Activated CD4-positive, alpha-beta T cell treated with anti-CD3 and anti-CD28 coated beads, Interleukin-2, amount 10 ng/mL, durations not matched to agents 7 days and 5 days (primary cell): ENCODE results near the gene RUVBL1. TPM values are rescaled to one million over a fixed set of nuclear protein-coding genes. Genes with fewer than 3 reads are reported as not detected.
A peak's percentile ranks its signal among the peaks of the same experiment; 100 is the strongest.
"Not testable (repeated sequence)": the region's sequence is repeated elsewhere in the genome, so short reads cannot be mapped to it uniquely, and the experiment has no call there.

ENCODE experiments used
- CTCF ChIA-PET: fragments of 350-600 bp; sonication (Branson Sonifier 250); formaldehyde crosslinking; loops from one replicate; lab custom pipeline; 2021; ENCODE audit warnings: antibody characterized with exemption; lab: Charles Lee
- POLR2A ChIA-PET: fragments of 350-600 bp; sonication (Branson Sonifier 250); formaldehyde crosslinking; loops from one replicate; lab custom pipeline; 2021; ENCODE audit warnings: antibody characterized with exemption; lab: Charles Lee
- DNase-seq: peaks from one replicate; pipeline ENCODE4 v3.0.0-alpha.2; 2020
- H3K27ac Mint-ChIP-seq: one replicate; pipeline ENCODE4 v1.8.0; 2021; ENCODE audit warnings: mild to moderate bottlenecking, moderate library complexity, mixed read lengths
- H3K27me3 Mint-ChIP-seq: one replicate; pipeline ENCODE4 v1.8.0; 2021; ENCODE audit warnings: mixed read lengths
- H3K36me3 Mint-ChIP-seq: one replicate; pipeline ENCODE4 v1.8.0; 2021; ENCODE audit warnings: low read depth, mixed read lengths
- H3K4me1 Mint-ChIP-seq: one replicate; pipeline ENCODE4 v1.8.0; 2021; ENCODE audit warnings: mixed read lengths
- H3K4me3 Mint-ChIP-seq: one replicate; pipeline ENCODE4 v1.8.0; 2021; ENCODE audit warnings: mild to moderate bottlenecking, moderate library complexity, mixed read lengths
- H3K9me3 Mint-ChIP-seq: one replicate; pipeline ENCODE4 v1.8.0; 2021; ENCODE audit warnings: mixed read lengths
- total RNA-seq, 2 experiments: library from RNA; stranded (reverse); gene quantifications; one replicate each; pipeline ENCODE4 v1.2.3, GENCODE V29; 2021

Gene RUVBL1
- total RNA-seq: 10 to 100 TPM; 58.3 to 58.7 TPM

DNA sequence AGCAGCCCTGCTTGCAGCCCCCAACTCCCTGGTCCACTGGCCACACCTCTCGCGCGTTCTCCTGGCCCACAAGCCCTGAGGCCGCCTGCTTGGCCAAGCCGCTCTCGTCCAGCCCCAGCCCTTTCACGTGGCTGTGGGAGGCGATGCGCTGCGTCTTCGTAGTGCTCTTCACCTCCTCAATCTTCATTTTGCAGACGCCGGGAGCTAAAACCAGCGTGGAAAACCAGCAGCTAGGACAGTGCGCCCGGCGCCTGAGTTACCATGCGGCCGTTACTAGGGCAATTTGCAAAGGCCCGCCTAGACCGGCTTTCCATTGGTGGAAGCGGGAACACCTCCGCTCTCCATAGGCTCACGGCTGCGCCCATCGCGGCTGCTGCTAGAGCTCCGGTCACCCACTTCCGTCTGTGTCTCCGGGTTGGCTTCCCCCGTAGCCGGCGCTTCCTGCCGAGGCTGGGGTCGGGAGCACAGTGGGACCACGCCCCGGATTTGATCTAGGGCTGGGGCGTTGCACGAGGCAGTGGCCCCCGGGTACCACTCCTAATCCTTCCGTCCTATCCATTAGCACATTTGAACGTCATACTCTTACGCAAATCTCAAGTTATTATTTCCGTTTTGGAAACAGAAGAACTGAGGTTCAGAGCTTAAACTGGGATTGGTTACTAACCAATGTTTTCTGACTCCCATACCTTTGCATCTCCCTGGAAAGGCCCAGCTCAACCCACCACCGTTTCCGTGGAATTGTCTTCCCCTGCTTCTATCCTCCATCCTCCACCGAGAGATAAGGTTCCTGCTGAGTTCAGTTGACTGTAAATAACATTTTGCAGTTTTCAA, at the start of gene RUVBL1:
Gene RUVBL1 (minus strand): TSS at position 275 of the 831 bp plus-strand sequence. CDS start 88 bp downstream, at position 187.
- no peaks in the 10 kb centered on the region for H3K9me3 Mint-ChIP-seq
- H3K4me3 Mint-ChIP-seq: peak within 1 kb of the TSS; percentile 99
- peaks cover 13% of the 10 kb centered on the region for H3K36me3 Mint-ChIP-seq
- H3K27me3 Mint-ChIP-seq: no peaks in the 10 kb centered on the region
- peak; percentile 98 for DNase-seq
- peaks cover 31% of the 10 kb centered on the region for H3K4me1 Mint-ChIP-seq
- POLR2A ChIA-PET: interaction anchor here (0.6 to 1.0 kb wide), 3 partner anchors 30 to 992 kb away, joined by 3 to 4 read pairs (median 4); no protein-coding TSS in a partner anchor
- peak within 1 kb of the TSS; percentile 95 for H3K27ac Mint-ChIP-seq
- CTCF ChIA-PET: interaction anchor here (0.6 to 2.8 kb wide), 12 partner anchors 9 to 53 kb away, joined by 3 to 21 read pairs (median 3); no protein-coding TSS in a partner anchor

DNA sequence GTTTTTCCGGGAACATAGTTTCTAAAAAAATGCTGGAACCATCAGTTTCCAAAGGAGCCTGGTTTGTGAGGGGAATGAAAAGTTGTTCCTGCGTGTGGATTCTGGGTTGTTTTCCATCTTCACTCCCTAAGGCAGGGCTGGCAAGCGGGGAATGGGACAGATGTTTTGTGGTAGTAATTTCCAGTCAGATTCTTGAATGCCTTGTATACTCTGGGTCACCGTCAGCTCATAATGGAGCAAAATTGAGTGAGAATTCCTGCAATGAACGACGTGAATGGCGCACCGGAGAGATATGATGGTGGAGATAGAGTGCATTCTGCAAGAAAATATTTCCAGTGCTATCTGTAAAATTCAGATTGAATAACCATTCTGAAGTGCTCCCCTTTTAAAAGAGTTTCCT, 49.6 kb upstream of the RUVBL1 start:
- Mint-ChIP-seq H3K4me3 (no peak overlapping the region), H3K4me1 (peaks cover 20% of the 10 kb centered on the region), H3K27ac (no peak overlapping the region), H3K27me3 (no peaks in the 10 kb centered on the region), H3K36me3 (no peaks in the 10 kb centered on the region), H3K9me3 (no peaks in the 10 kb centered on the region)
- ChIA-PET POLR2A (no interaction called here), CTCF (no interaction called here)
- no peak for DNase-seq

DNA sequence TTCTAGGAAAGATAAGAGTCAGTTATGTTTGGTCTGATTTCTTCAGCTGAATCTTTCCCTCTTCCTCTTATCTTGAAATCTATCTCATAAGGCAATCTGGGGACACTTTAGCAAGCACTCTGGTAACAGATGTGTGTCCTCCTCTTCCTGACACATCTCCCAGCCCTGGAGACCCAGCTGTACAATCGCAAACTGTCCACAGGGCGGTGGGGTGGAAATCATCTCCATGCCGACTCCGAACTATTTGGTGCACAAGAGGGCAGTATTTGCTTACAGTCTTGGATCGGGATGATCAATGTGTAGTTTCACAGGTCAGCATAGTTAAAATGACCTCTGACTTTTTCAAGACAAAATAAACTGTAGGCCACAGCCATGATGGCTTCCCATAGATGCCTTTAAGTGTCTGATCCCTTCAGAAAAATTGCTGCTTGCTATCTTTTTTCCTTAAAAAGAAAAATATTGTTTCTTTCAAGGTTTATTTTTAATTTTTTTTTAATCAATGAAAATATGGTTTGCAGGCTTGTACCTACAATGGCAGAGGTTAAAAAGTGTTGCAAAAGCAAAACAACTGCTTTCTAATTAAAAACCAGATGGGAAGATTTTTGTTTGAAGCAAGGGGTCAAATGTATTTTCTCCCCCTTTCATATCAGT, 47.4 kb upstream of the RUVBL1 start:
- no peaks in the 10 kb centered on the region for H3K9me3 Mint-ChIP-seq
- H3K4me3 Mint-ChIP-seq: no peak overlapping the region
- no peak overlapping the region for H3K27ac Mint-ChIP-seq
- POLR2A ChIA-PET: no interaction called here
- peaks cover 9% of the 10 kb centered on the region for H3K4me1 Mint-ChIP-seq
- DNase-seq: no peak
- CTCF ChIA-PET: no interaction called here
- H3K27me3 Mint-ChIP-seq: no peaks in the 10 kb centered on the region
- no peaks in the 10 kb centered on the region for H3K36me3 Mint-ChIP-seq

DNA sequence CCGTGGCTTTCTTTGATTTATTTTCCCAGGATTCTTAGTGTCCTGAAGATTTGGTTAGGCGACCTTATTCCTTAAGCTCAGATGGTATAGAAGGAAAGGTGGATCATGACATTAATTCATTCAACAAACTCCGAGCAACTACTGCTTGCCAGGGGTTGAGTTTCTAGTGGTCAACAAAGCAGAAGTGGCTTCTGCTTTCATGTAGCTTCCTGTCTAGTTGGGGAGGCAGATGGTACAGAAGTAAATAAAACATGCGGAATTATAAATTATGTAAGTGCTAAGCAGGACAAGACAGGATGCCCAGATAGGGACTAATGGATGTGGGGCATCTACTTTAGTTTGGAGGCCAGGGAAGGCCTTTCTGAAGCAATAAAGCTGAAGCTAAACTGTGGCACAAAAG, 45.2 kb upstream of the RUVBL1 start:
- H3K27me3 Mint-ChIP-seq: no peaks in the 10 kb centered on the region
- CTCF ChIA-PET: interaction anchor here (0.8 to 0.9 kb wide), 2 partner anchors 13 to 16 kb away, joined by 3 to 4 read pairs; no protein-coding TSS in a partner anchor
- H3K9me3 Mint-ChIP-seq: no peaks in the 10 kb centered on the region
- POLR2A ChIA-PET: no interaction called here
- no peak overlapping the region for H3K4me3 Mint-ChIP-seq
- DNase-seq: no peak
- no peak overlapping the region for H3K27ac Mint-ChIP-seq
- no peaks in the 10 kb centered on the region for H3K36me3 Mint-ChIP-seq
- no peaks in the 10 kb centered on the region for H3K4me1 Mint-ChIP-seq

DNA sequence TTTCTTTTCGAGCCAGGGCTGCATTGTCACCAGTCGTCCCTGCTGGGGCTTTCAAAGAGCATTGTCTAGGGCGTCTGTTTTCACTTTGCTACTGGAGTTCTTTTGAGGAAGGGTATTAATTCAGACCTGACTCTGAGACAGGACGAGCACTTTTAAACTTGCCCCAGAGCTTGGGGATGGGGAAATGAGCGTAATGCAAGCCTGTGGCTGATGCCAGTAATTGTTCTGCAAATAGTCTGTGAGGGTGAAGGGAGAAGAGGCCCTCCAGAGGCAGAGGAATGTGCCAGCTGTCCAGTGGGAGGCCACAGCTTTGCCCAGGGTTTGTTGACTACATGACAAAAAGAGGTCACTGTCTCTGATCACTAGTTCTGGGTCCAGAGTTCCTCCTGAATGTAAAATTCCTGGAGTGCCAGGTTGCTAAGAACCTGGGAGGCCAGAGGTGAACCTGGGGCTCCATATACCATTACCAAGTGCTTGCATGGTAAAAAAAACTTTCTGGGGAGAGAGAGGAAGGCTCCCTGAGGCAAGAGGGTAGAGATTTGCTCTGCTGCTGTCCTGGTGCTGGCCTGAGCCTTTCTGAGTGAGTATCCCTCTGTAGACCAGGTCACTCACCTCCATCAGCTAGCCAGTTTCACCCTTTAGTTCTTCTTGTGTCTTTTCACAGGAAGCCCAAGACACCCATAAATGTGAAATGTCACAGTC, 44.5 kb upstream of the RUVBL1 start:
- Mint-ChIP-seq H3K27me3 (no peaks in the 10 kb centered on the region), H3K9me3 (no peaks in the 10 kb centered on the region), H3K27ac (no peak overlapping the region), H3K36me3 (no peaks in the 10 kb centered on the region), H3K4me3 (no peak overlapping the region), H3K4me1 (no peaks in the 10 kb centered on the region)
- no peak for DNase-seq
- POLR2A ChIA-PET: no interaction called here
- CTCF ChIA-PET: interaction anchor here (0.9 kb wide), 1 partner anchor 13 kb away, joined by 3 read pairs; no protein-coding TSS in a partner anchor

DNA sequence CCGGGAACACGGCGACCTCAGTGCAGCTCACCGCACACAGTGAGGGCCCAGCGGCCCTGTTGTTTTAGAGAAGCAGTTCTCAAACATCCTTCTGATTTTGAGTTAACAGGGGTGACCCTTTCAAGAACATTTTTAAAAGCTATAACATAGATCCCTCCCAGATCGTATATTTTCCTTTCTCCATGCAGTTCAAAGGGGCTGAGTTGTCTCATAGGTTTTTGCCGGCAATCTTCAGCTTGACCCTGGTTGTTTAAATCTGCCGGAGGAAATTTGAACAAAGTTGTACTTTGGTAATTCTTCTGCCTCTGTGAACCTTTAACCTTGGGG, 44.0 kb upstream of the RUVBL1 start:
- DNase-seq: no peak
- ChIA-PET CTCF (no interaction called here), POLR2A (no interaction called here)
- Mint-ChIP-seq H3K27me3 (no peaks in the 10 kb centered on the region), H3K4me1 (no peaks in the 10 kb centered on the region), H3K4me3 (no peak overlapping the region), H3K9me3 (no peaks in the 10 kb centered on the region), H3K27ac (no peak overlapping the region), H3K36me3 (no peaks in the 10 kb centered on the region)

DNA sequence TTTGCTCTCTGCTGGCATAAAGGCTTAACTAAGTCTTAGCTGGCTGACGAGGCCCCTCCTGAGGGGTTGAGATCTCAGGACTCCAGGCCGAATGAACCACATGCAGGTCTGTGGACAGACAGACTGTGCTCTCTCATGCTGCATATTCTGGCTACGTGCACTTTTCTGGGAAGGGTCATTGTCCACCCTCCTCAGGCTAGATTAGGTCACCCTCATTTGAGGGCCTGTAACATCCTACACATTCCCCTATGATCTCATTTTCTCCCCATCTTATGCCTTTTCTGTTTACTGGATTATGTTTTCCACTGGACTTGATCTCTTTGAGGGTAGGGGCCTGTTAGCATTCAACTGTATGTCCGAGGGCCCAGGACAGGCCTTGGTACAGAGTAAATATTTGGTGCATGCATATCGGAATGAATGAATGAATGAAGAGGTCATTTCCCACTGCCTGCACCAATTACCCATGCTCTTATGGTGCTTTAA, 43.4 kb upstream of the RUVBL1 start:
- H3K9me3 Mint-ChIP-seq: no peaks in the 10 kb centered on the region
- POLR2A ChIA-PET: no interaction called here
- H3K27me3 Mint-ChIP-seq: no peaks in the 10 kb centered on the region
- DNase-seq: no peak
- no peaks in the 10 kb centered on the region for H3K36me3 Mint-ChIP-seq
- no peak overlapping the region for H3K4me3 Mint-ChIP-seq
- no peaks in the 10 kb centered on the region for H3K4me1 Mint-ChIP-seq
- CTCF ChIA-PET: no interaction called here
- H3K27ac Mint-ChIP-seq: no peak overlapping the region

DNA sequence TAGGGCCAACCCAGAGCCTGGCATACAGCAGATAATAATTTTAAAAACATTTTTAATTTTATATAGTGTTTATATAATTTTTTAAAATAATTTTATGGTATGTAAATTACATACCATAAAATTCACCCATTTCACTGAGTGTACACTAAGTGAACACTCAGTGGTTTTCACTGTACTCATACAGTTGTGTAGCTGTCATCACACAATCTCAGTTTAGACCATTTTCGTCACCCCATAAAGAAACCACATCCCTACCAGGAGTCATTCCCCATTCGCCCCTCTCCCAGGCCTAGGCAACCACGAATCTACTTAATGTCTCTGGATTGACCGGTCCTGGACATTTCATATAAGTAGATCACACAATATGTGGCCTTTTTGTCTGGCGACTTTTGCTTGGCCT, 39.8 kb upstream of the RUVBL1 start:
- no peak overlapping the region for H3K4me3 Mint-ChIP-seq
- no peaks in the 10 kb centered on the region for H3K27me3 Mint-ChIP-seq
- no peak overlapping the region for H3K27ac Mint-ChIP-seq
- DNase-seq: no peak
- ChIA-PET POLR2A (no interaction called here), CTCF (interaction anchor here (0.6 kb wide), 1 partner anchor 123 kb away, joined by 3 read pairs; no protein-coding TSS in a partner anchor)
- H3K9me3 Mint-ChIP-seq: no peaks in the 10 kb centered on the region
- H3K36me3 Mint-ChIP-seq: peaks cover 2% of the 10 kb centered on the region
- H3K4me1 Mint-ChIP-seq: no peaks in the 10 kb centered on the region

DNA sequence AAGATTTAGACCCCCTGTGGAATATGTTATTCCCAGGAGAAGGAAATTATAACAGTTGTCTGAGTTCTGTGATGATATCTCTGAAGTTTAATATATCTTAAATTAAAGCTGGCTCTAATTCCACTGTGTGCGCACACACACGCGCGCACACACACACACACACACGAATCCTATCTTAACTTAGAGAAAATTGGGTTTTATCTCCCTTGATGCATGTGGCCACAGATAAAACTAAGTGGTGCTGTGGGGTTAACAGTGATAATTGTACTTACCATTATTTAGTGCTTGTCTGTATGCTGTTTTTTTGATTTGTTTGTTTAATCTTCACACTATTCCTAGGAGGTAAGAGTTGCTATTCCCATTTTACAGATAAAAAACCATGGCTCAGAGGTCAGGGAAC, 37.0 kb upstream of the RUVBL1 start:
- no peak for DNase-seq
- ChIA-PET CTCF (interaction anchor here (1.2 kb wide), 1 partner anchor 16 kb away, joined by 3 read pairs; no protein-coding TSS in a partner anchor), POLR2A (no interaction called here)
- Mint-ChIP-seq H3K27me3 (no peaks in the 10 kb centered on the region), H3K36me3 (peaks cover 20% of the 10 kb centered on the region), H3K27ac (no peak overlapping the region), H3K9me3 (no peaks in the 10 kb centered on the region), H3K4me1 (peaks cover 6% of the 10 kb centered on the region), H3K4me3 (no peak overlapping the region)

DNA sequence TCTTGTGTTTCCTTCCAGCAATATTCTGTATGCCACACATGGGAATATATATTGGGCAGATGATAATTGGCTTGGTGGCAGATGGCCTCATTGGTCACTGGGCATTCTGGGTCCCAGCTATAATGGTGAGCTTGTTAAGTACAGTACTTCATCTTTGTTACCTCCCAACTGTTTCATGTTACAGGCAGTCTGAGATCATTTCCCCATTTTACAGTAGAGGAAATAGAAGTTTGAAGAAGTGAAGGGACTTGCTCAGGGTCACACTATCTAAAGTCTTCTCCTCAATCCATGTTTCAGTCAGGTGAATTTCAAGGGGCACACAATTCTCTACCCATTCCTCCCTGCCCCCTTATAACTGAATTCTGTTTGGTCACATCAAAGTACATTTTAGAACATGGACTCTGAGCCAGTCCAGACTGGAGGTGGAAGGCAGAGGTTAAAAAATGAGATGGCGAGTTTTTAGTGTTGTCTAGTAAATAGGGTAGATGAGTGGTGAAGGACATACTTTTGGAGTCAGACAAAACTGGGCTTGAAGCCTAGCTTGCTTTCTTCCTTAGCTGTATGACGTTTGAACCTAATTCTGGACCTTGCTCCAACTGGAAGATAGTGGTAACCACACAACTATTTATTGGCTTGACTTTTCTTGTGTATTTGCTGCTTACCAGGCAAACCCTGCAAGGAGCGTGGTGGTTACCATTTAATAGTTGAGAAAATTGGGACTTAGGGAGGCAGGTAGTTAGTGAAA, 32.2 kb upstream of the RUVBL1 start:
- peaks cover 25% of the 10 kb centered on the region for H3K4me1 Mint-ChIP-seq
- H3K36me3 Mint-ChIP-seq: peaks cover 23% of the 10 kb centered on the region
- H3K27ac Mint-ChIP-seq: no peak overlapping the region
- ChIA-PET POLR2A (no interaction called here), CTCF (interaction anchor here (1.4 kb wide), 1 partner anchor 32 kb away, joined by 3 read pairs; the partner anchor contains the start of gene RUVBL1)
- H3K9me3 Mint-ChIP-seq: no peaks in the 10 kb centered on the region
- H3K27me3 Mint-ChIP-seq: no peaks in the 10 kb centered on the region
- no peak for DNase-seq
- no peak overlapping the region for H3K4me3 Mint-ChIP-seq

DNA sequence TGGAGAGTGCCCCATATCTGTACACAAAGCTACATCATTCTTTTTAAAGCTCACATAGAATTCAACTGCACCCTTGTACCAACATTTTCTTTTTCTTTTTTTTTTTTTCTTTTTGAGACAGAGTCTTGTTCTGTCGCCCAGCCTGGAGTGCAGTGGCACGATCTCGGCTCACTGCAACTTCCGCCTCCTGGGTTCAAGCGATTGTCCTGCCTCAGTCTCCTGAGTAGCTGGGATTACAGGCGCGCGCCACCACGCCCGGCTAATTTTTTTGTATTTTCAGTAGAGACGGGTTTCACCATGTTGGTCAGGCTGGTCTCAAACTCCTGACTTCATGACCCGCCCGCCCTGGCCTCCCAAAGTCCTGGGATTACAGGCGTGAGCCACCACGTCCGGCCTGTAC, 30.7 kb upstream of the RUVBL1 start:
- Mint-ChIP-seq H3K4me3 (peak overlapping the region; percentile 82), H3K4me1 (peaks cover 25% of the 10 kb centered on the region), H3K27ac (peak overlapping the region; percentile 85), H3K36me3 (peaks cover 23% of the 10 kb centered on the region)
- not testable (repeated sequence) for H3K9me3 Mint-ChIP-seq, DNase-seq, H3K27me3 Mint-ChIP-seq
- POLR2A ChIA-PET: interaction anchor here (0.6 kb wide), 1 partner anchor 30 kb away, joined by 4 read pairs; the partner anchor contains the start of gene RUVBL1
- CTCF ChIA-PET: interaction anchor here (0.6 to 1.1 kb wide), 4 partner anchors 30 to 558 kb away, joined by 3 to 4 read pairs (median 3); partner anchors contain the start of gene RUVBL1
